Prostate gland (tissue), 2 donors: ENCODE data around the gene SLC25A10. TPM values are rescaled to one million over a fixed set of nuclear protein-coding genes. Genes with fewer than 3 reads are reported as not detected.

Source experiments
- DNase-seq: peaks from one replicate; pipeline ENCODE4 v3.0.0-alpha.2; 2019; ENCODE audit warnings: low spot score
- H3K27ac ChIP-seq, 2 donors: fragments of 200-600 bp; sonication (generic); 2 replicates each; pipeline ENCODE4 v1.5.1; 2017 to 2019
- H3K27me3 ChIP-seq: fragments of 200-600 bp; sonication (generic); replicated peaks from 2 replicates; pipeline ENCODE4 v1.5.1; 2019; ENCODE audit not compliant: insufficient read depth
- H3K36me3 ChIP-seq, 2 donors: fragments of 200-600 bp; sonication (generic); 1 replicate in 1 of 2; 2 replicates in 1 of 2; pipeline versions ENCODE4 v1.5.1 to v1.8.1; 2017 to 2019
- H3K4me1 ChIP-seq: fragments of 200-600 bp; sonication (generic); replicated peaks from 2 replicates; pipeline ENCODE4 v1.5.1; 2019
- H3K4me3 ChIP-seq, 2 donors: fragments of 200-600 bp; sonication (generic); 2 replicates each; pipeline ENCODE4 v1.5.1; 2017 to 2019
- H3K9me3 ChIP-seq: fragments of 200-600 bp; sonication (generic); 2 replicates; pipeline ENCODE4 v1.5.1; 2017
- CTCF ChIP-seq, 4 experiments: fragments of 200-600 bp in 2 of 4; fragments of 450-650 bp in 2 of 4; sonication (generic) in 2 of 4; IDR thresholded peaks; 1 replicate in 3 of 4; 2 replicates in 1 of 4; pipeline ENCODE4 v1.5.1; 2016 to 2019; ENCODE audit warnings: antibody characterized with exemption in 4 of 4, mild to moderate bottlenecking in 2 of 4, moderate library complexity in 2 of 4
- POLR2A ChIP-seq: fragments of 450-650 bp; IDR thresholded peaks from one replicate; pipeline ENCODE4 v1.6.1; 2016; ENCODE audit warnings: antibody characterized with exemption, mild to moderate bottlenecking
- POLR2AphosphoS5 ChIP-seq: sonication (generic); formaldehyde crosslinking; IDR thresholded peaks from one replicate; pipeline ENCODE4 v1.6.1; 2017; ENCODE audit warnings: antibody characterized with exemption
- WGBS: methylation state at CpG from one replicate; pipeline ENCODE4 v1.1.5; 2018; 5-methylcytosine and 5-hydroxymethylcytosine counted together
- intact Hi-C: fragments of 100-400 bp; cut with DNase I; formaldehyde crosslinking; loops from one replicate; pipeline ENCODE4 v1.14.2; 2022
- total RNA-seq, 2 donors: library from RNA; depleted of rRNA; stranded (reverse); fragments of >200 nt; gene quantifications; one replicate each; pipeline ENCODE4 v1.1.0, GENCODE V29; 2016

SLC25A10 gene, protein sequence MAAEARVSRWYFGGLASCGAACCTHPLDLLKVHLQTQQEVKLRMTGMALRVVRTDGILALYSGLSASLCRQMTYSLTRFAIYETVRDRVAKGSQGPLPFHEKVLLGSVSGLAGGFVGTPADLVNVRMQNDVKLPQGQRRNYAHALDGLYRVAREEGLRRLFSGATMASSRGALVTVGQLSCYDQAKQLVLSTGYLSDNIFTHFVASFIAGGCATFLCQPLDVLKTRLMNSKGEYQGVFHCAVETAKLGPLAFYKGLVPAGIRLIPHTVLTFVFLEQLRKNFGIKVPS
- 10 to 100 TPM; 39.1 to 39.4 TPM for total RNA-seq

GRCh38 chr17:81711814-81712467 is at the start of gene SLC25A10:
Gene SLC25A10, plus strand, starts transcription at chr17:81712284. Its CDS starts 143 bp downstream, at chr17:81712427.
- intact Hi-C loops, result no loop called here
- no peaks in the 10 kb centered on the region for H3K9me3 ChIP-seq
- under 1% methylated on average over 73 of the region's 89 CpGs for WGBS
- H3K27me3 ChIP-seq, result no peaks in the 10 kb centered on the region
- H3K4me3 ChIP-seq, result peak within 1 kb of the TSS; percentile 82 to 93
- peak within 1 kb of the TSS; percentile 64 to 75 for H3K27ac ChIP-seq
- TF ChIP-seq CTCF (IDR thresholded peaks at IDR 0.05), result peak in 3 of 4 experiments; percentile 7 to 62 (median 50)
- TF ChIP-seq POLR2AphosphoS5, result peak; percentile 51
- peak; percentile 21 for TF ChIP-seq POLR2A
- DNase-seq, result peak; percentile 49
- no peaks in the 10 kb centered on the region for H3K36me3 ChIP-seq
- peaks cover 21% of the 10 kb centered on the region for H3K4me1 ChIP-seq

DNA sequence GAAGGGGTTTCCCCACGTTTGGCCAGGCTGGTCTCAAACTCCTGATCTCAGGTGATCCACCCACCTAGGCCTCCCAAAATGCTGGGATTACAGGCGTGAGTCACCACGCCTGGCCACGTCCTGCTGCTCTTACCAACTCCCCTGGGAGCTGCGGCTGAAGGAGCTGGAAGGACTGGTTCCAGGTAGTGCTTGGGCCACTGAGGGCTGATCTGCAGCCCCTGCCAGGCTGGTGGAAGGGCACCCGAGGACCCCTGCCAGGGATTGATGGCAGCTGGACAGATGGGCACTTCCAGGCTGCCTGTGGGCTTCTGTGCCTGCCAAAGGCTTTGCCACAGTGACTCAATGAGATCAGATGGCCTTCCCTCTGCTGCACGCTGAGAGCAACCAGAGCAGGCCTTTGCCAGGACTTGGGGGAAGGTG is 48.0 kb upstream of the SLC25A10 start:
- no peak for TF ChIP-seq CTCF (IDR thresholded peaks at IDR 0.05)
- TF ChIP-seq POLR2A, result no peak
- no peak for TF ChIP-seq POLR2AphosphoS5

GRCh38 chr17:81665205-81666091 is 46.6 kb upstream of the SLC25A10 start:
- Histone ChIP-seq H3K27me3 (no peaks in the 10 kb centered on the region), H3K4me1 (peaks cover 11% of the 10 kb centered on the region), H3K36me3 (peaks cover 0 to 2% of the 10 kb centered on the region in 2 donors), H3K27ac (peak overlapping the region; percentile 87 to 91), H3K9me3 (no peaks in the 10 kb centered on the region), H3K4me3 (peak overlapping the region; percentile 98 to 99)
- no peak for TF ChIP-seq POLR2A
- no peak for TF ChIP-seq POLR2AphosphoS5
- TF ChIP-seq CTCF (IDR thresholded peaks at IDR 0.05), result no peak
- DNase-seq, result no peak
- WGBS, result 53% methylated on average over 26 of the region's 30 CpGs
- intact Hi-C loops, result no loop called here

More for the DNA sequence above, 48.0 kb upstream of the SLC25A10 start:
- no peak for DNase-seq
- Histone ChIP-seq H3K4me3 (no peak overlapping the region), H3K36me3 (no peaks in the 10 kb centered on the region), H3K9me3 (no peaks in the 10 kb centered on the region), H3K4me1 (peaks cover 11% of the 10 kb centered on the region), H3K27ac (no peak overlapping the region), H3K27me3 (no peaks in the 10 kb centered on the region)
- 77% methylated on average over 7 of the region's 7 CpGs for WGBS
- intact Hi-C loops, result no loop called here

DNA sequence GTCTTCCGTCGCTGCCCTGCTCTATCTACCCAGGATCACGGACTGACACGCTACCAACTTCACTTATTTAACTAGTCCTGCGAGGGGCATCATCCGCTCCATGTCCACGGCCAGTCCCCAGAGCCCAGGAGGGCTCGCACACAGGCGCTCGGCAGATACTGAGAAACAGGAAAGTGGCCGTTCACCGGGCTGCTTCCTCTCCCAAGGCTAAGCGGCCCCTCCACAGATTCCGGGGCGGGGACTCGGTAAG is 46.1 kb upstream of the SLC25A10 start:
- 2% methylated on average over 16 of the region's 16 CpGs for WGBS
- peaks cover 0 to 4% of the 10 kb centered on the region in 2 donors for H3K36me3 ChIP-seq
- no peak for DNase-seq
- no peaks in the 10 kb centered on the region for H3K27me3 ChIP-seq
- peak overlapping the region; percentile 98 to 99 for H3K4me3 ChIP-seq
- H3K9me3 ChIP-seq, result no peaks in the 10 kb centered on the region
- peak overlapping the region; percentile 87 to 91 for H3K27ac ChIP-seq
- peaks cover 11% of the 10 kb centered on the region for H3K4me1 ChIP-seq
- intact Hi-C loops, result no loop called here
- TF ChIP-seq POLR2A, result no peak
- TF ChIP-seq POLR2AphosphoS5, result no peak
- TF ChIP-seq CTCF (IDR thresholded peaks at IDR 0.05), result no peak
